PC-9 (cell line): Measurements from ENCODE around the gene IRS1.

Experiments used
- EZH2 ChIP-seq: fragments of 200-600 bp; sonication (generic); IDR thresholded peaks from 2 replicates; pipeline ENCODE4 v1.8.0; 2017; ENCODE audit warnings: antibody characterized with exemption, low read depth
- TF ChIP-seq, protein P1 (sequence below): fragments of 200-600 bp; sonication (generic); conservative IDR thresholded peaks from 2 replicates; pipeline ENCODE4 v1.6.1; 2017; ENCODE audit warnings: mixed run types, antibody characterized with exemption, mild to moderate bottlenecking, moderate library complexity

DNA sequence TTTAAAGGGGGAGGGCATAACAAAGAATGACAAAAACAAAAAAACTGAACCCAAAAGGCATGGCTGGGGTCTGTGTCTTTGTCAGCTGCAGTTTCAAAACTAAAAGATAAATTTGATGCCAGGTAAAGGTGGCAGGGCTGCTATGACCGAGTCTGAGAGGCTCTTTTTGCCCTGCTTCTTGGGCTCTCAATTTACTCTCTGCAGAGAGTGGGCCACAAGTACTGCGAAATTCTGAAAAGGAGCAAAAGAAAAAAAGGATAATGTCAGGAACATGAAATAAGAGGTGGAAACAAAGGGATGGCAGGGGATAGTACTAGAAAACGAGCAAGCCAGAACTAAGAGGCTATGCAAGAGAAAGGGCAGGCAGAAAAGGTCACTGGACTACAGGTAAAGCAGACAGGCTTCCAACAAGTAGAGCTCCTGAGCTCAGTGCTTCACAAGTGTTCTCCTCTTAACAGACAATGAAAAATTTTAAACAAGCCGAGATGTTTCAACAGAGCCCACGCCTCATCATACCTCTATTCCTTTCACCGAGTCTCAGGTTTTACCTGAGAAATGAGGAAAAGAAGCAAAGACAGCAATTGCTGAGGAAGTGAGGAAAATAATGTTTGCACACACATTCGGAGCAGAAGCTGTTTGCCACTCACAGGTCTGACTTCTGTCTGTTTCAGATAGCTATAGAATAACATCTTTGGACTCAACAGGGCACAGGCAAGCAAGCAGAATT lies 7.3 kb downstream of the IRS1 start:
- TF ChIP-seq, protein P1, sequence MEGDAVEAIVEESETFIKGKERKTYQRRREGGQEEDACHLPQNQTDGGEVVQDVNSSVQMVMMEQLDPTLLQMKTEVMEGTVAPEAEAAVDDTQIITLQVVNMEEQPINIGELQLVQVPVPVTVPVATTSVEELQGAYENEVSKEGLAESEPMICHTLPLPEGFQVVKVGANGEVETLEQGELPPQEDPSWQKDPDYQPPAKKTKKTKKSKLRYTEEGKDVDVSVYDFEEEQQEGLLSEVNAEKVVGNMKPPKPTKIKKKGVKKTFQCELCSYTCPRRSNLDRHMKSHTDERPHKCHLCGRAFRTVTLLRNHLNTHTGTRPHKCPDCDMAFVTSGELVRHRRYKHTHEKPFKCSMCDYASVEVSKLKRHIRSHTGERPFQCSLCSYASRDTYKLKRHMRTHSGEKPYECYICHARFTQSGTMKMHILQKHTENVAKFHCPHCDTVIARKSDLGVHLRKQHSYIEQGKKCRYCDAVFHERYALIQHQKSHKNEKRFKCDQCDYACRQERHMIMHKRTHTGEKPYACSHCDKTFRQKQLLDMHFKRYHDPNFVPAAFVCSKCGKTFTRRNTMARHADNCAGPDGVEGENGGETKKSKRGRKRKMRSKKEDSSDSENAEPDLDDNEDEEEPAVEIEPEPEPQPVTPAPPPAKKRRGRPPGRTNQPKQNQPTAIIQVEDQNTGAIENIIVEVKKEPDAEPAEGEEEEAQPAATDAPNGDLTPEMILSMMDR: no peak
- TF ChIP-seq EZH2: no peak
